Hepatocyte (in vitro differentiated cells): ENCODE data around the gene EDC3. TPM values are rescaled to one million over a fixed set of nuclear protein-coding genes. Genes with fewer than 3 reads are reported as not detected.

Experiments used
- DNase-seq: peaks from one replicate; pipeline ENCODE4 v3.0.0-alpha.2; 2016; ENCODE audit warnings: low spot score
- H2AFZ ChIP-seq: fragments of 200-600 bp; sonication (generic); 2 replicates; pipeline ENCODE4 v1.6.0; 2016; ENCODE audit warnings: antibody characterized with exemption, mild to moderate bottlenecking
- H3K27ac ChIP-seq: fragments of 200-600 bp; sonication (generic); 2 replicates; pipeline ENCODE4 v1.5.1; 2016; ENCODE audit warnings: mild to moderate bottlenecking
- H3K27me3 ChIP-seq: fragments of 200-600 bp; sonication (generic); 2 replicates; pipeline ENCODE4 v1.6.1; 2016
- H3K36me3 ChIP-seq: fragments of 200-600 bp; sonication (generic); replicated peaks from 2 replicates; pipeline ENCODE4 v1.5.1; 2016; ENCODE audit warnings: low read depth; ENCODE audit not compliant: insufficient read depth
- H3K4me1 ChIP-seq: fragments of 200-600 bp; sonication (generic); 2 replicates; pipeline ENCODE4 v1.5.1; 2016; ENCODE audit warnings: mild to moderate bottlenecking, moderate library complexity; ENCODE audit not compliant: insufficient read depth
- H3K4me2 ChIP-seq: fragments of 200-600 bp; sonication (generic); 2 replicates; pipeline ENCODE4 v1.6.0; 2016
- H3K4me3 ChIP-seq: fragments of 200-600 bp; sonication (generic); 2 replicates; pipeline ENCODE4 v1.5.1; 2016; ENCODE audit warnings: mild to moderate bottlenecking
- H3K79me2 ChIP-seq: fragments of 200-600 bp; sonication (generic); 2 replicates; pipeline ENCODE4 v1.6.0; 2017; ENCODE audit warnings: mild to moderate bottlenecking
- H3K9me2 ChIP-seq: fragments of 200-600 bp; sonication (generic); replicated peaks from 2 replicates; pipeline ENCODE4 v1.6.0; 2017; ENCODE audit warnings: mild to moderate bottlenecking; ENCODE audit not compliant: insufficient read depth
- H3K9me3 ChIP-seq: fragments of 200-600 bp; sonication (generic); 2 replicates; pipeline ENCODE4 v1.5.1; 2016; ENCODE audit warnings: low read depth, mild to moderate bottlenecking
- H4K20me1 ChIP-seq: fragments of 200-600 bp; sonication (generic); 2 replicates; pipeline ENCODE4 v1.6.0; 2016; ENCODE audit warnings: mild to moderate bottlenecking; ENCODE audit not compliant: insufficient read depth, poor library complexity, severe bottlenecking
- EZH2 ChIP-seq: fragments of 200-600 bp; sonication (generic); IDR thresholded peaks from 2 replicates; pipeline ENCODE4 v1.6.1; 2016; ENCODE audit warnings: antibody characterized with exemption, mild to moderate bottlenecking, borderline replicate concordance
- EZH2phosphoT487 ChIP-seq: fragments of 200-600 bp; sonication (generic); IDR thresholded peaks from one replicate; pipeline ENCODE4 v1.6.1; 2018; ENCODE audit warnings: antibody characterized with exemption, mild to moderate bottlenecking, low read depth, moderate library complexity; ENCODE audit not compliant: unreplicated experiment, severe bottlenecking
- WGBS: methylation state at CpG from one replicate; pipeline ENCODE4 v1.1.6; 2016; ENCODE audit warnings: low lambda C conversion rate; ENCODE audit errors: missing lambda C conversion rate; 5-methylcytosine and 5-hydroxymethylcytosine counted together
- polyA plus RNA-seq: library from polyadenylated mRNA; unstranded; fragments of >200 nt; fragmentation: Nextera tagmentation; extraction: Ambion mirVana; gene quantifications from 2 replicates; pipeline ENCODE4 v1.2.1, GENCODE V29; 2016
- total RNA-seq: library from RNA; depleted of rRNA; stranded (reverse); fragments of >200 nt; gene quantifications from 2 replicates; pipeline ENCODE4 v1.2.3, GENCODE V29; 2014
- TF ChIP-seq, protein P1 (sequence below): fragments of 200-600 bp; sonication (generic); IDR thresholded peaks from 2 replicates; pipeline ENCODE4 v1.5.1; 2016; ENCODE audit warnings: antibody characterized with exemption, mild to moderate bottlenecking; ENCODE audit not compliant: poor library complexity

Gene EDC3
- total and polyA plus RNA-seq, 2 experiments from 2014 or later: 11.5 to 31.4 TPM

DNA sequence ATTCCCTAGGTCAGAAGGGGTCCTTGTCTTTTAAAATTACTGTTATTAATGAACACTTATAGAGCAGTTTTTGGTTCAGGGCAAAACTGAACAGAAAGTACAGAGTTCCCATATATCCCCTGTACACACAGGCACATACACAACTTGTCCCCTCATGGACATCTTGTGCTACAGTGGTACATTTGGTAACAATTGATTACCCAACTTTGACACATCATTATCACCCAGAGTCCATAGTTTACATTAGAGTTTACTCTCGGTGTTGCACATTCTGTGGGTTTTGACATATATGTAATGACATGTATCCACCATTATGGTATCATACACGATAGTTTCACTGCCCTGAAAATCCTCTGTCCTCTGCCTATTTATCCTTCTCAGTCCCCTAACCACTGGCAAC lies 984 bp upstream of the EDC3 start:
- TF ChIP-seq EZH2 (no peak), EZH2phosphoT487 (no peak)
- TF ChIP-seq, protein P1, sequence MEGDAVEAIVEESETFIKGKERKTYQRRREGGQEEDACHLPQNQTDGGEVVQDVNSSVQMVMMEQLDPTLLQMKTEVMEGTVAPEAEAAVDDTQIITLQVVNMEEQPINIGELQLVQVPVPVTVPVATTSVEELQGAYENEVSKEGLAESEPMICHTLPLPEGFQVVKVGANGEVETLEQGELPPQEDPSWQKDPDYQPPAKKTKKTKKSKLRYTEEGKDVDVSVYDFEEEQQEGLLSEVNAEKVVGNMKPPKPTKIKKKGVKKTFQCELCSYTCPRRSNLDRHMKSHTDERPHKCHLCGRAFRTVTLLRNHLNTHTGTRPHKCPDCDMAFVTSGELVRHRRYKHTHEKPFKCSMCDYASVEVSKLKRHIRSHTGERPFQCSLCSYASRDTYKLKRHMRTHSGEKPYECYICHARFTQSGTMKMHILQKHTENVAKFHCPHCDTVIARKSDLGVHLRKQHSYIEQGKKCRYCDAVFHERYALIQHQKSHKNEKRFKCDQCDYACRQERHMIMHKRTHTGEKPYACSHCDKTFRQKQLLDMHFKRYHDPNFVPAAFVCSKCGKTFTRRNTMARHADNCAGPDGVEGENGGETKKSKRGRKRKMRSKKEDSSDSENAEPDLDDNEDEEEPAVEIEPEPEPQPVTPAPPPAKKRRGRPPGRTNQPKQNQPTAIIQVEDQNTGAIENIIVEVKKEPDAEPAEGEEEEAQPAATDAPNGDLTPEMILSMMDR: no peak
- Histone ChIP-seq H3K4me2 (peak overlapping the region; percentile 96), H3K27me3 (peaks cover 7% of the 10 kb centered on the region), H3K36me3 (no peaks in the 10 kb centered on the region), H2AFZ (peak overlapping the region; percentile 94), H3K79me2 (peaks cover 49% of the 10 kb centered on the region), H3K9me2 (no peaks in the 10 kb centered on the region), H3K4me1 (peaks cover 13% of the 10 kb centered on the region), H3K9me3 (no peaks in the 10 kb centered on the region), H3K27ac (no peak overlapping the region), H4K20me1 (no peaks in the 10 kb centered on the region), H3K4me3 (peak overlapping the region; percentile 91)
- DNase-seq: no peak
- 67% methylated on average over 2 of the region's 2 CpGs for WGBS

- H3K79me2 ChIP-seq: peaks cover 53% of the 10 kb centered on the region
- peaks cover 4% of the 10 kb centered on the region for H3K27me3 ChIP-seq
- H3K9me3 ChIP-seq: no peaks in the 10 kb centered on the region
- H3K4me3 ChIP-seq: peak overlapping the region; percentile 91
- 5% methylated on average over 10 of the region's 10 CpGs for WGBS
- no peak for DNase-seq
- H2AFZ ChIP-seq: peak overlapping the region; percentile 94
- peaks cover 13% of the 10 kb centered on the region for H3K4me1 ChIP-seq
- no peak for TF ChIP-seq EZH2phosphoT487
- no peaks in the 10 kb centered on the region for H4K20me1 ChIP-seq
- peak overlapping the region; percentile 93 for H3K27ac ChIP-seq
- H3K4me2 ChIP-seq: peak overlapping the region; percentile 96
- H3K36me3 ChIP-seq: no peaks in the 10 kb centered on the region
- no peaks in the 10 kb centered on the region for H3K9me2 ChIP-seq
Measured at GRCh38 chr15:74696398-74696729, 540 bp upstream of the EDC3 start.

- no peak overlapping the region for H3K4me3 ChIP-seq
- WGBS: 96% methylated on average over 1 of the region's 1 CpG
Measured at GRCh38 chr15:74692327-74692726, 3.5 kb downstream of the EDC3 start.

GRCh38 chr15:74683758-74684157 lies 12.1 kb downstream of the EDC3 start:
- no peak overlapping the region for H3K4me2 ChIP-seq
- no peak overlapping the region for H3K27ac ChIP-seq
- H4K20me1 ChIP-seq: peaks cover 14% of the 10 kb centered on the region
- H3K9me2 ChIP-seq: no peaks in the 10 kb centered on the region
- no peaks in the 10 kb centered on the region for H3K9me3 ChIP-seq
- TF ChIP-seq, protein P1: no peak
- TF ChIP-seq EZH2phosphoT487 (no peak), EZH2 (no peak)
- no peaks in the 10 kb centered on the region for H3K36me3 ChIP-seq
- no peak for DNase-seq
- 91% methylated on average over 1 of the region's 1 CpG for WGBS
- no peaks in the 10 kb centered on the region for H3K27me3 ChIP-seq
- no peaks in the 10 kb centered on the region for H3K4me1 ChIP-seq
- peaks cover 94% of the 10 kb centered on the region for H3K79me2 ChIP-seq
- H2AFZ ChIP-seq: no peak overlapping the region
- H3K4me3 ChIP-seq: no peak overlapping the region

More at GRCh38 chr15:74692327-74692726, 3.5 kb downstream of the EDC3 start:
- Histone ChIP-seq H3K27me3 (no peaks in the 10 kb centered on the region), H3K36me3 (no peaks in the 10 kb centered on the region), H2AFZ (no peak overlapping the region), H3K79me2 (peaks cover 93% of the 10 kb centered on the region), H3K9me3 (no peaks in the 10 kb centered on the region), H3K27ac (no peak overlapping the region), H3K9me2 (no peaks in the 10 kb centered on the region), H3K4me1 (peaks cover 13% of the 10 kb centered on the region), H3K4me2 (no peak overlapping the region), H4K20me1 (peaks cover 6% of the 10 kb centered on the region)
- TF ChIP-seq EZH2phosphoT487: no peak
- TF ChIP-seq, protein P1: no peak
- no peak for TF ChIP-seq EZH2
- DNase-seq: no peak
